Muscle of back (tissue), 11 donors: ENCODE measurements around the gene SLC7A6. TPM values are rescaled to one million over a fixed set of nuclear protein-coding genes. Genes with fewer than 3 reads are reported as not detected.

ENCODE experiments used
- DNase-seq, 3 donors: peaks; one replicate each; pipeline versions ENCODE4 v3.0.0 to v3.0.0-alpha.2; 2013
- polyA plus RNA-seq, 10 donors: library from polyadenylated mRNA; unstranded; fragments of 120-200 nt; gene quantifications; one replicate each; pipeline ENCODE4 v1.2.1, GENCODE V29; 2013; ENCODE audit not compliant: insufficient read length in 10 of 10

Gene SLC7A6
- polyA plus RNA-seq, 10 donors, result 6.3 to 12.0 (median 9.9) TPM

GRCh38 chr16:68234188-68235107 is 29.9 kb upstream of the SLC7A6 start:
- peak in 1 of 3 donors; percentile 25 for DNase-seq

GRCh38 chr16:68235108-68235886 is 29.0 kb upstream of the SLC7A6 start:
- no peak for DNase-seq

- DNase-seq, result no peak
Observed at GRCh38 chr16:68235887-68236136, 28.5 kb upstream of the SLC7A6 start, which contains the start of gene ESRP2. TSS of gene ESRP2 (minus strand) at chr16:68236127. CDS start at chr16:68236045, 82 bp downstream.

GRCh38 chr16:68236137-68236825 is 28.0 kb upstream of the SLC7A6 start:
- DNase-seq, result peak in 1 of 3 donors; percentile 47

GRCh38 chr16:68236826-68237242 is 27.5 kb upstream of the SLC7A6 start:
- peak in 1 of 3 donors; percentile 71 for DNase-seq

GRCh38 chr16:68237243-68238028 is 26.9 kb upstream of the SLC7A6 start:
- DNase-seq, result peak; percentile 97 to 98 (median 98)

GRCh38 chr16:68238029-68238345 is 26.3 kb upstream of the SLC7A6 start:
- no peak for DNase-seq

GRCh38 chr16:68242085-68242484 is 22.2 kb upstream of the SLC7A6 start:
- no peak for DNase-seq

- no peak for DNase-seq
Observed at GRCh38 chr16:68242926-68243858, 21.1 kb upstream of the SLC7A6 start.

GRCh38 chr16:68244481-68244902 is 19.8 kb upstream of the SLC7A6 start:
- DNase-seq, result no peak

GRCh38 chr16:68244903-68245853 is 19.1 kb upstream of the SLC7A6 start, which contains the start of gene PLA2G15:
TSS of gene PLA2G15 (plus strand) at chr16:68245373. CDS start at chr16:68245427, 54 bp downstream.
- peak; percentile 95 to 98 (median 97) for DNase-seq

GRCh38 chr16:68246121-68246520 is 18.2 kb upstream of the SLC7A6 start:
- DNase-seq, result no peak

- no peak for DNase-seq
Observed at GRCh38 chr16:68246666-68247065, 17.7 kb upstream of the SLC7A6 start.

GRCh38 chr16:68247400-68247799 is 16.9 kb upstream of the SLC7A6 start:
- no peak for DNase-seq

GRCh38 chr16:68247932-68248331 is 16.4 kb upstream of the SLC7A6 start:
- no peak for DNase-seq

- DNase-seq, result no peak
Observed at GRCh38 chr16:68249371-68249770, 15.0 kb upstream of the SLC7A6 start.

GRCh38 chr16:68250951-68251350 is 13.4 kb upstream of the SLC7A6 start:
- DNase-seq, result no peak

GRCh38 chr16:68251832-68252231 is 12.5 kb upstream of the SLC7A6 start:
- DNase-seq, result no peak

GRCh38 chr16:68252383-68252782 is 11.9 kb upstream of the SLC7A6 start:
- DNase-seq, result no peak
